Neuronal stem cell (in vitro differentiated cells): ENCODE data around the gene SMOC2.
"Not testable (repeated sequence)": the region's sequence is repeated elsewhere in the genome, so short reads cannot be mapped to it uniquely, and the experiment has no call there.

Experiments used
- DNase-seq: peaks from one replicate; pipeline ENCODE4 v3.0.0-alpha.2; 2013; ENCODE audit warnings: low spot score
- H2AFZ ChIP-seq: one replicate; pipeline ENCODE4 v1.6.1; 2013; ENCODE audit warnings: mild to moderate bottlenecking, low read length, inconsistent platforms
- H2AK5ac ChIP-seq: 2 replicates; pipeline ENCODE4 v1.6.1; 2013; ENCODE audit warnings: low read depth, mild to moderate bottlenecking, inconsistent platforms, low read length, moderate library complexity, mixed read lengths
- H2BK120ac ChIP-seq: 2 replicates; pipeline ENCODE4 v1.6.1; 2013; ENCODE audit warnings: low read depth, mild to moderate bottlenecking, inconsistent platforms, low read length, moderate library complexity, mixed read lengths
- H2BK12ac ChIP-seq: one replicate; pipeline ENCODE4 v1.6.1; 2013; ENCODE audit warnings: low read length, inconsistent platforms
- H2BK15ac ChIP-seq: 2 replicates; pipeline ENCODE4 v1.6.1; 2013; ENCODE audit warnings: mild to moderate bottlenecking, low read length, inconsistent platforms, mixed read lengths
- H2BK5ac ChIP-seq: one replicate; pipeline ENCODE4 v1.6.1; 2013; ENCODE audit warnings: inconsistent platforms, mild to moderate bottlenecking, low read length, moderate library complexity
- H3K14ac ChIP-seq: one replicate; pipeline ENCODE4 v1.6.1; 2013; ENCODE audit warnings: low read length, inconsistent platforms
- H3K18ac ChIP-seq: 2 replicates; pipeline ENCODE4 v1.6.1; 2013; ENCODE audit warnings: low read length, inconsistent platforms
- H3K23ac ChIP-seq: 2 replicates; pipeline ENCODE4 v1.6.1; 2013; ENCODE audit warnings: low read depth, mild to moderate bottlenecking, mixed read lengths, low read length, inconsistent platforms; ENCODE audit not compliant: poor library complexity
- H3K27ac ChIP-seq: replicated peaks from 3 replicates; pipeline ENCODE4 v1.5.1; 2013; ENCODE audit warnings: low read length, inconsistent platforms
- H3K27me3 ChIP-seq, 3 experiments: 2 replicates each; pipeline ENCODE4 v1.6.1; 2013; ENCODE audit warnings: low read length in 3 of 3, mild to moderate bottlenecking in 2 of 3, inconsistent platforms in 1 of 3, low read depth in 1 of 3, mixed read lengths in 1 of 3, moderate library complexity in 1 of 3; ENCODE audit not compliant: control insufficient read depth in 3 of 3, insufficient read depth in 3 of 3
- H3K36me3 ChIP-seq, 2 donors: replicated peaks in 1 of 2; 2 replicates each; pipeline ENCODE4 v1.6.1; 2013; ENCODE audit warnings: low read length in 2 of 2; ENCODE audit not compliant: control insufficient read depth in 2 of 2, insufficient read depth in 2 of 2
- H3K4ac ChIP-seq: 2 replicates; pipeline ENCODE4 v1.6.1; 2013; ENCODE audit warnings: inconsistent platforms, mild to moderate bottlenecking, low read length, moderate library complexity
- H3K4me1 ChIP-seq, 2 donors: 1 replicate in 1 of 2; 2 replicates in 1 of 2; pipeline ENCODE4 v1.6.1; 2013; ENCODE audit warnings: low read length in 2 of 2, low read depth in 1 of 2; ENCODE audit not compliant: control insufficient read depth in 2 of 2, insufficient read depth in 1 of 2
- H3K4me2 ChIP-seq: one replicate; pipeline ENCODE4 v1.6.1; 2013; ENCODE audit warnings: mild to moderate bottlenecking, low read length, inconsistent platforms; ENCODE audit not compliant: insufficient read depth, poor library complexity, severe bottlenecking
- H3K4me3 ChIP-seq, 2 donors: 2 replicates each; pipeline ENCODE4 v1.5.1; 2013; ENCODE audit warnings: low read length in 2 of 2, mild to moderate bottlenecking in 2 of 2, inconsistent platforms in 1 of 2, moderate library complexity in 1 of 2
- H3K79me1 ChIP-seq: one replicate; pipeline ENCODE4 v1.6.1; 2013; ENCODE audit warnings: low read depth, mild to moderate bottlenecking, inconsistent platforms, low read length, moderate library complexity
- H3K9ac ChIP-seq: one replicate; pipeline ENCODE4 v1.6.1; 2013; ENCODE audit warnings: mild to moderate bottlenecking, low read depth, low read length, inconsistent platforms; ENCODE audit not compliant: poor library complexity
- H3K9me3 ChIP-seq, 2 donors: replicated peaks in 1 of 2; 2 replicates each; pipeline versions ENCODE3 to v1.6.1; 2013; ENCODE audit warnings: low read length in 2 of 2, mild to moderate bottlenecking in 2 of 2, inconsistent platforms in 1 of 2, low read depth in 1 of 2, mixed read lengths in 1 of 2, moderate library complexity in 1 of 2; ENCODE audit not compliant: control insufficient read depth in 2 of 2, insufficient read depth in 1 of 2
- H4K8ac ChIP-seq: one replicate; pipeline ENCODE4 v1.6.1; 2013; ENCODE audit warnings: low read depth, mild to moderate bottlenecking, inconsistent platforms, low read length, moderate library complexity
- H4K91ac ChIP-seq: one replicate; pipeline ENCODE4 v1.6.1; 2013; ENCODE audit warnings: low read length, low read depth, mild to moderate bottlenecking, inconsistent platforms; ENCODE audit not compliant: poor library complexity
- WGBS, 2 donors: extraction: QIAGEN DNeasy Blood & Tissue Kit; methylation state at CpG; one replicate each; pipeline ENCODE4 v1.1.7; 2013; ENCODE audit warnings: missing lambda C conversion rate in 2 of 2, mixed read lengths in 1 of 2; ENCODE audit not compliant: insufficient read length in 2 of 2, insufficient replicate concordance in 1 of 2; ENCODE audit errors: extremely low coverage in 2 of 2; 5-methylcytosine and 5-hydroxymethylcytosine counted together

The SMOC2 gene

DNA sequence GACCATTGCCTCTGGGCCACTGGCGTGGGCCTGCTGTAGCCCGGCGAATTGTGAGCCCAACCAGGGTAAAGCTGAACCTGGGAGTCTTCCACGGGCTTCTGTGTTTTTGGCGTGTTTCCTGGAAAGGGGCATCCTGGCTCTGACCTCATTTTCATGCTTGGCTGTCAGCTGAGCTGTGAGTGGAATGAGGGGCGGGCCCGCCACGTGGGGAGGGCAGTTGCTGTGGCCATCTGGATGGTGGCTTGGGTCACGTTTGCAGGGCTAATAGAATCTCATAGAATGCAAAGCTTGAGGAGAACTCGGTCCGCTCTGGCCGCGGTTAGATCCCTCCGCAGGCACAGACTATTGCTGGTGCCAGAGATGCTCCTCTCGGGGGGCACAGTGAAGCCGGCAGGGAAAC lies 263.0 kb downstream of the SMOC2 start:
- Histone ChIP-seq H2BK15ac (no peak overlapping the region), H3K4ac (no peak overlapping the region), H2AK5ac (no peak overlapping the region), H4K8ac (no peak overlapping the region), H3K4me2 (no peak overlapping the region), H3K4me1 (no peaks in the 10 kb centered on the region), H3K23ac (no peak overlapping the region), H2BK5ac (no peak overlapping the region), H3K9ac (no peak overlapping the region), H2AFZ (no peak overlapping the region), H3K18ac (no peak overlapping the region), H3K27me3 (no peaks in the 10 kb centered on the region), H3K36me3 (no peaks in the 10 kb centered on the region), H2BK120ac (no peak overlapping the region), H3K14ac (no peak overlapping the region), H2BK12ac (no peak overlapping the region), H3K4me3 (no peak overlapping the region), H3K27ac (no peak overlapping the region), H3K79me1 (no peaks in the 10 kb centered on the region), H3K9me3 (no peaks in the 10 kb centered on the region), H4K91ac (no peak overlapping the region)
- no peak for DNase-seq
- WGBS, 2 donors: no CpG with 5 or more reads among the region's 16 CpGs

DNA sequence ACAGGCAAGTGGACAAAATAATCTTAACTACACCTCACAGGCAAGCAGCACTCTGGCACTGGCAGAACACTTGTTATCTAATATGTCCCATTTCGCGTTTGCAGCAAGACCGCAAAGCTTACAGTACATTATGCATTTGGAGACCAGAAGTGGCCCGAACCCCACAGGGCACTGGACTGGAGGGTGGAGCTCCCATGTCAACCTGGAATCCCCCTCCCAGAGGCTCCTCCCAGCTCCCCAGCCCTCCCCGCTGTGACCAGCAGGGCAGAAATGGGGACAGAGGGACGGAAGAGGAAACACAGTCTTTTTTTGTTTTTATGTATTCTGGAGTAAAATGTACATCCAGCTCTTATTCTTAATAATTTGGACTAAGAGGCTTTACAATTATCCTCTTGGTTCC lies 263.7 kb downstream of the SMOC2 start:
- H3K18ac ChIP-seq: no peak overlapping the region
- H3K4me2 ChIP-seq: no peak overlapping the region
- H3K27me3 ChIP-seq: no peaks in the 10 kb centered on the region
- no peaks in the 10 kb centered on the region for H3K9me3 ChIP-seq
- no peak overlapping the region for H3K4ac ChIP-seq
- H2AK5ac ChIP-seq: no peak overlapping the region
- H2BK15ac ChIP-seq: no peak overlapping the region
- H3K27ac ChIP-seq: no peak overlapping the region
- H3K9ac ChIP-seq: no peak overlapping the region
- no peak overlapping the region for H3K23ac ChIP-seq
- DNase-seq: no peak
- no peaks in the 10 kb centered on the region for H3K36me3 ChIP-seq
- H4K91ac ChIP-seq: no peak overlapping the region
- H3K4me3 ChIP-seq: no peak overlapping the region
- H2AFZ ChIP-seq: no peak overlapping the region
- H2BK12ac ChIP-seq: no peak overlapping the region
- H3K79me1 ChIP-seq: no peaks in the 10 kb centered on the region
- no peak overlapping the region for H2BK120ac ChIP-seq
- WGBS, 2 donors: no CpG with 5 or more reads among the region's 6 CpGs
- H4K8ac ChIP-seq: no peak overlapping the region
- H2BK5ac ChIP-seq: no peak overlapping the region
- peaks cover 0 to 3% of the 10 kb centered on the region in 2 donors for H3K4me1 ChIP-seq
- no peak overlapping the region for H3K14ac ChIP-seq

DNA sequence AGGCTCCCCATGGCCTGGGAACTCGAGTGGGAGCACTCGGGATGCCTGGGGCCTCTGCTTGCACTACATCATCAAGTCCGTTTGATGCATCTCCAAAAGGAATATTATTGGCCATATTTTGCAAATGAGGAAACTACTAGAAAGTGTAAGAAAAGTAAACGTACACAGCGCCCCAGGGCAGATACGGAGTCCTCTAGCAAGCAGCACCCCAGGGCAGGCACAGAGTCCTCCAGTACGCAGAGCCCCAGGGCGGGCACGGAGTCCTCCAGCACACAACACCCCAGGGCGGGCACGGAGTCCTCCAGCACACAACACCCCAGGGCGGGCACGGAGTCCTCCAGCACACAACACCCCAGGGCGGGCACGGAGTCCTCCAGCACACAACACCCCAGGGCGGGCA lies 264.3 kb downstream of the SMOC2 start:
- DNase-seq, H3K27me3 ChIP-seq, H3K9ac ChIP-seq, H3K4me3 ChIP-seq, H2BK120ac ChIP-seq, H3K4me1 ChIP-seq, H3K36me3 ChIP-seq, H2BK12ac ChIP-seq, H2AK5ac ChIP-seq, H3K23ac ChIP-seq, H3K27ac ChIP-seq, H2AFZ ChIP-seq, H3K4ac ChIP-seq, H3K14ac ChIP-seq, H4K91ac ChIP-seq, H3K4me2 ChIP-seq, H2BK15ac ChIP-seq, H2BK5ac ChIP-seq, H3K9me3 ChIP-seq, H4K8ac ChIP-seq, H3K79me1 ChIP-seq: not testable (repeated sequence)
- H3K18ac ChIP-seq: peak overlapping the region; percentile 7
- no CpG with 5 or more reads among the region's 16 CpGs for WGBS, 2 donors

DNA sequence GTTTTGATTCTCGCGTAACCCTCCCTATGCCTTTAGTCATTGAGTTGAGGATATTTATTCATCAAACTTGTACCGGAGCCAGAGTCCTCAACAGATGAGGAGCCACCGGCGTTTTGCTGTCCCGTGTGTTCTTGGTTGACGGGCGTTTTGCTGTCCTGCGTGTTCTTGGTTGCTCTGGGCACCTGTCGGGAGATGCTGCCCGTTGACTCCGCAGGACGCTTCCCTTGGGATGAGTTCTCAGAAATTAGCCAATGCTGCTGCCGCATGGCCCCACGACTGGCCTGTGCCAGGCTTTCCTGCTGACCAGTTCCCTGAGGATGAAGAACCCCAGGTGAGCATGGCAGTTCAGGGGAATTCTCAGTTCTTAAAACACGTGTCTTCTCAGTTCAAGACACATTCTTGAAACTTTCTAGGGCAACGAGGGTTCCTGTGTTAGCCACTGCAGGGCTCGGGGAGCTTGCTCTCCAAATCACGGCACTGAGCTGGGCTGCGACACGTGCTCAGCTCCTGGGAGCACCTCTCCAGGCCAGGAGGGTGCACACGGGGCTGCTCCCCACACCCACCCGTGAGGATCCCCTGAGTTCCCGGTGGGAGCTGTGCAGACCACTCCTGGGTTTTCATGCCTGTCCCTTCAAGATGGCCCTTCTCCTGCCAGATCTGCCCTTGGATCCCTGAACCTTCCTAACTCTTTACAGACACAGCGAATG lies 265.6 kb downstream of the SMOC2 start:
- no peak overlapping the region for H3K23ac ChIP-seq
- no CpG with 5 or more reads among the region's 25 CpGs for WGBS, 2 donors
- no peak overlapping the region for H2BK12ac ChIP-seq

More for the DNA sequence above, 265.6 kb downstream of the SMOC2 start:
- no peaks in the 10 kb centered on the region for H3K27me3 ChIP-seq
- no peak overlapping the region for H2AFZ ChIP-seq
- H3K14ac ChIP-seq: no peak overlapping the region
- peaks cover 0 to 10% of the 10 kb centered on the region in 2 donors for H3K4me1 ChIP-seq
- H4K8ac ChIP-seq: no peak overlapping the region
- H3K36me3 ChIP-seq: no peaks in the 10 kb centered on the region
- no peak overlapping the region for H2BK120ac ChIP-seq
- no peaks in the 10 kb centered on the region for H3K9me3 ChIP-seq
- no peak overlapping the region for H3K27ac ChIP-seq
- H3K9ac ChIP-seq: no peak overlapping the region
- no peak overlapping the region for H3K4me3 ChIP-seq
- DNase-seq: no peak
- no peak overlapping the region for H2BK15ac ChIP-seq
- no peak overlapping the region for H3K4ac ChIP-seq
- no peak overlapping the region for H2AK5ac ChIP-seq
- no peaks in the 10 kb centered on the region for H3K79me1 ChIP-seq
- no peak overlapping the region for H3K4me2 ChIP-seq
- H3K18ac ChIP-seq: no peak overlapping the region
- no peak overlapping the region for H2BK5ac ChIP-seq
- no peak overlapping the region for H4K91ac ChIP-seq
